Activated CD8-positive, alpha-beta T cell treated with anti-CD3 and anti-CD28 coated beads for 36 hours (primary cell): ENCODE measurements around the gene SHROOM3. TPM values are rescaled to one million over a fixed set of nuclear protein-coding genes. Genes with fewer than 3 reads are reported as not detected.

Experiments used
- ATAC-seq: fragments of 200-7000 bp; cut with Tn5 transposase; one replicate; pipeline ENCODE4 v1.10.0; 2021; ENCODE audit warnings: mild to moderate bottlenecking, moderate library complexity
- CTCF ChIA-PET: fragments of 350-600 bp; sonication (Branson Sonifier 250); formaldehyde crosslinking; loops from one replicate; lab custom pipeline; 2021; ENCODE audit warnings: antibody characterized with exemption; lab: Charles Lee
- POLR2A ChIA-PET: fragments of 350-600 bp; sonication (Branson Sonifier 250); formaldehyde crosslinking; loops from one replicate; lab custom pipeline; 2021; ENCODE audit warnings: antibody characterized with exemption; lab: Charles Lee
- DNase-seq: peaks from one replicate; pipeline ENCODE4 v3.0.0-alpha.2; 2020
- H3K27ac Mint-ChIP-seq: one replicate; pipeline ENCODE4 v1.8.0; 2021; ENCODE audit warnings: mild to moderate bottlenecking, mixed read lengths
- H3K27me3 Mint-ChIP-seq: one replicate; pipeline ENCODE4 v1.8.0; 2021; ENCODE audit warnings: mixed read lengths
- H3K36me3 Mint-ChIP-seq: one replicate; pipeline ENCODE4 v1.8.0; 2021; ENCODE audit warnings: low read depth, mixed read lengths
- H3K4me1 Mint-ChIP-seq: one replicate; pipeline ENCODE4 v1.8.0; 2021; ENCODE audit warnings: low read depth, mixed read lengths
- H3K4me3 Mint-ChIP-seq: one replicate; pipeline ENCODE4 v1.8.0; 2021; ENCODE audit warnings: mild to moderate bottlenecking, moderate library complexity, mixed read lengths
- H3K9me3 Mint-ChIP-seq: one replicate; pipeline ENCODE4 v1.8.0; 2021; ENCODE audit warnings: mixed read lengths
- intact Hi-C: fragments of 100-400 bp; cut with micrococcal nuclease; formaldehyde crosslinking; loops from one replicate; pipeline ENCODE4 v1.10.0; 2022
- total RNA-seq, 2 experiments: library from RNA; stranded (reverse); gene quantifications; one replicate each; pipeline ENCODE4 v1.2.3, GENCODE V29; 2021
- TF ChIP-seq, protein P1 (sequence below): fragments of 200-600 bp; IDR thresholded peaks from one replicate; pipeline ENCODE4 v1.8.0; 2022; ENCODE audit warnings: antibody characterized with exemption, mild to moderate bottlenecking

The SHROOM3 gene
- total RNA-seq, 2 experiments from 2014 or later = not detected

DNA sequence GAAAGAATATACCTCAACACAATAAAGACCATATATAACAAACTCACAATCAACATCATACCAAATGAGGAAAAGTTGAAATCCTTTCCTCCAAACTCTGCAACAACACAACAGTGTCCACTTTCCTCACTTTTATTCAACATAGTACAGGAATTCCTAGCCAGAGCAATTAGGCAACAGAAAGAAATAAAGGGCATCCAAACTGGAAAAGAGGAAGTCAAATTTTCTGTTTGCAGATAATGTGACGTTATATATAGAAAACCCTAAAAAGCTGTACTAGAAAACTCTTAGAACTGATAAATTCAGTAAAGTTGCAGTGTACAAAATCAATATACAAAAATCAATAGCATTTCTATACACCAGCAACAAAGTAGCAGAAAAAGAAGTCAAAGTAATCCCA lies 355.3 kb downstream of the SHROOM3 start:
- Mint-ChIP-seq H3K4me1 (no peaks in the 10 kb centered on the region), H3K4me3 (no peak overlapping the region)

DNA sequence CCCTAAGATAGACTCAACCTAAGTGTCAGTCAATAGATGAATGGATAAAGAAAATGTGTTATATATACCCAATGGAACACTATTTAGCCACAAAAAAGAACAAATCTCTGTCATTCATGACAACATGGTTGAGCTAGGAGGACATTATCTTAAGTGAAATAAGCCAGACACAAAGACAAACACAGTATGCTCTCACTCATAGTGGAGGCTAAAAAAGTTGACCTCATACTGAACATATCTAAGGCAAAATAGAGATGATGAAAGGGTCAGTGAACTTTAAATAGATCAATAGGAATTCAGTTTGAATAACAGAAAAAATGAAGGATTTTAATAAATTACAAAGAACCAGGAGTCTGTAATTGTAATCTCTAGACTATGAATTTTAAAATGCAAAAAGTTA lies 356.4 kb downstream of the SHROOM3 start:
- Mint-ChIP-seq H3K4me3 (no peak overlapping the region), H3K4me1 (no peaks in the 10 kb centered on the region), H3K27me3 (no peaks in the 10 kb centered on the region), H3K36me3 (no peaks in the 10 kb centered on the region), H3K27ac (no peak overlapping the region), H3K9me3 (no peaks in the 10 kb centered on the region)
- TF ChIP-seq, protein P1, sequence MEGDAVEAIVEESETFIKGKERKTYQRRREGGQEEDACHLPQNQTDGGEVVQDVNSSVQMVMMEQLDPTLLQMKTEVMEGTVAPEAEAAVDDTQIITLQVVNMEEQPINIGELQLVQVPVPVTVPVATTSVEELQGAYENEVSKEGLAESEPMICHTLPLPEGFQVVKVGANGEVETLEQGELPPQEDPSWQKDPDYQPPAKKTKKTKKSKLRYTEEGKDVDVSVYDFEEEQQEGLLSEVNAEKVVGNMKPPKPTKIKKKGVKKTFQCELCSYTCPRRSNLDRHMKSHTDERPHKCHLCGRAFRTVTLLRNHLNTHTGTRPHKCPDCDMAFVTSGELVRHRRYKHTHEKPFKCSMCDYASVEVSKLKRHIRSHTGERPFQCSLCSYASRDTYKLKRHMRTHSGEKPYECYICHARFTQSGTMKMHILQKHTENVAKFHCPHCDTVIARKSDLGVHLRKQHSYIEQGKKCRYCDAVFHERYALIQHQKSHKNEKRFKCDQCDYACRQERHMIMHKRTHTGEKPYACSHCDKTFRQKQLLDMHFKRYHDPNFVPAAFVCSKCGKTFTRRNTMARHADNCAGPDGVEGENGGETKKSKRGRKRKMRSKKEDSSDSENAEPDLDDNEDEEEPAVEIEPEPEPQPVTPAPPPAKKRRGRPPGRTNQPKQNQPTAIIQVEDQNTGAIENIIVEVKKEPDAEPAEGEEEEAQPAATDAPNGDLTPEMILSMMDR = no peak
- CTCF ChIA-PET = interaction anchor here (1.2 kb wide), 1 partner anchor 34 kb away, joined by 6 read pairs; no protein-coding TSS in a partner anchor
- DNase-seq = no peak
- POLR2A ChIA-PET = interaction anchor here (1.0 kb wide), 1 partner anchor 157 kb away, joined by 3 read pairs; no protein-coding TSS in a partner anchor
- intact Hi-C loops = no loop called here
- no peak for ATAC-seq

More for the DNA sequence above, 355.3 kb downstream of the SHROOM3 start:
- ATAC-seq (no peak), DNase-seq (no peak)
- CTCF ChIA-PET = interaction anchor here (1.2 kb wide), 1 partner anchor 33 kb away, joined by 6 read pairs; no protein-coding TSS in a partner anchor
- Mint-ChIP-seq H3K27ac (no peak overlapping the region), H3K27me3 (peaks cover 6% of the 10 kb centered on the region), H3K36me3 (no peaks in the 10 kb centered on the region), H3K9me3 (no peaks in the 10 kb centered on the region)
- intact Hi-C loops = no loop called here
- POLR2A ChIA-PET = no interaction called here
- TF ChIP-seq, protein P1 = no peak

DNA sequence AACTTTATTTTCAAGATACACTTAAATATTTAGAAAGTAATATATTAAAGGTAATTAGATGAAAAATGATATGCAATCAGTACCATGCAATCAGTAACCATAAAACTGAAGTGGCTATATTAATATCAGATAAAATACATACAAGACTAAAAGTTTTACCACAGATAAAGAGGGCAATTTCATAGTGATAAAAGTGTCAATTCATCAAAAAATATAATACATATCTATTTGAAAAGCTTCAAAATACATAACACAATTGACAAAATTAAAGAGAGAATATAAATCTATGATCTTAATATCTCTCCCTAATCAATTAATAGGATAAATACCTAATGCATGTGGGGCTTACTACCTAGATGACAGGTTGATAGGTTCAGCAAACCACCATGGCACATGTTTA lies 357.4 kb downstream of the SHROOM3 start:
- H3K27me3 Mint-ChIP-seq = no peaks in the 10 kb centered on the region
- ChIA-PET POLR2A (interaction anchor here (1.0 kb wide), 1 partner anchor 158 kb away, joined by 3 read pairs; no protein-coding TSS in a partner anchor), CTCF (no interaction called here)

DNA sequence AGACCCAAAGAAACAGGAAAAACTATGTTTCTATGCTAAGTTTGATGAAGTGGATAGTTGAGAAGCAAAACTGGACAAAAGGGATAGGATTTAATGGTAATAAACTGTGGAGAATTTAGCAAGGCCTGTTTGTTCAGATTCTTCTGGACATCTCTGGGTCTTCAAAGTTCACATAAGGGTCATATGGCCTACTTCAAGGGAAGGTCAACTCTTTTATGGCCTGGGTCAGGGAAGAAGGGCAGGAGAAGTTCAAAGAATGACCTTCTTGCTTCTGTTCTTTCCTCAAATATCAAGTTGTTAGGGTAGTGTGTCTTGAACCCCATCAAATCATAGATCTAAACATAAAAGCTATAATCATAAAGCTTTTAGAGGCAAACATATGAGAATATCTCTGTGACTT lies 360.2 kb downstream of the SHROOM3 start:
- Mint-ChIP-seq H3K36me3 (no peaks in the 10 kb centered on the region), H3K4me1 (no peaks in the 10 kb centered on the region), H3K9me3 (no peaks in the 10 kb centered on the region), H3K4me3 (no peak overlapping the region), H3K27ac (no peak overlapping the region), H3K27me3 (no peaks in the 10 kb centered on the region)
- CTCF ChIA-PET = no interaction called here
- POLR2A ChIA-PET = no interaction called here
- TF ChIP-seq, protein P1 = no peak
- no peak for ATAC-seq
- intact Hi-C loops = no loop called here
- no peak for DNase-seq

More for the DNA sequence above, 357.4 kb downstream of the SHROOM3 start:
- Mint-ChIP-seq H3K9me3 (no peaks in the 10 kb centered on the region), H3K27ac (no peak overlapping the region), H3K36me3 (no peaks in the 10 kb centered on the region), H3K4me3 (no peak overlapping the region), H3K4me1 (no peaks in the 10 kb centered on the region)
- DNase-seq (no peak), ATAC-seq (no peak)
- intact Hi-C loops = no loop called here
- TF ChIP-seq, protein P1 = no peak

DNA sequence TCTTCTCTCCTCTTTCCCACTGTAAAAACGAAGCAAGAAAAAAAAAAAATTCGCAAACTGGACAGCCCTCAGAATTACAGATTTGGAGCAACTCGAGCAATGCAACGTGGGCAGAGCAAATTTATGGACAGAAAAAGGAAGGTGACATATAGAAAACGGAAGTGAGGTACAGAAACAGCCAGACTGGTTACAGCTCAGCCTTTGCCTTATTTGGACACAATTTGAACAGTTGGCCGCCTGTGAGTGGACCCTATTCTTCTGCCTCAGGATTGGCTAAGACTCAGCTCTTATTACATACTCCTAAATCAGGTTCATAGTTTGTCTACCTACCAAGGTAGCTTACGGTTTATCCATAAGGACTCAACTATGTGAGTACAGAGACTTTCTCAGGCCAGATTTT lies 364.1 kb downstream of the SHROOM3 start:
- Mint-ChIP-seq H3K27me3 (peaks cover 5% of the 10 kb centered on the region), H3K36me3 (no peaks in the 10 kb centered on the region), H3K27ac (no peak overlapping the region), H3K4me1 (no peaks in the 10 kb centered on the region), H3K4me3 (no peak overlapping the region), H3K9me3 (no peaks in the 10 kb centered on the region)
- CTCF ChIA-PET = no interaction called here
- DNase-seq = no peak
- ATAC-seq = no peak
- TF ChIP-seq, protein P1 = no peak
- POLR2A ChIA-PET = no interaction called here
- intact Hi-C loops = no loop called here
